HG03045 (cell line): Measurements from ENCODE around the gene KIF16B.

Experiments
- ATAC-seq: cut with Tn5 transposase; IDR thresholded peaks from one replicate; pipeline ENCODE4 v1.9.1; 2021; ENCODE audit warnings: mild to moderate bottlenecking, moderate library complexity; ENCODE audit not compliant: unreplicated experiment

KIF16B gene

DNA sequence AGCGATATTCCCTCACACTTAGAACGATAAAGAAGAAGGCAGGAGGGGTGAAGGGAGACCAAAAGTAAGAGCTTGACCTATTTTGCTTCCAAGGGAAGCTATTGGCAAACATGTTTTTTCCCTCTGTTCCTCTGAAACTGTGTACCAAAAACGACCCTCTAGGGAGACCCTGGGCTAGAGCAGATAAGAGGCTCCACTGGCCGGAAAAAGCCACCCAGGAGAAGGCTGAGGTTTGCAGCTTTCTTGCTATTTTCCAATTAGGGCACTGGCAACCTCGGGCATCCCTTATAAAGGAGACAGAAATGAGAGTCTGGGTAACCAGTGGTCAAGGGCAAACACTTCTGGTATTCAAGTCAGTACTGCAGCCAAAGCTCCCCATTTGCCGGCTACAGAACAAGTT, 168.0 kb downstream of the KIF16B start:
- ATAC-seq, result no peak

DNA sequence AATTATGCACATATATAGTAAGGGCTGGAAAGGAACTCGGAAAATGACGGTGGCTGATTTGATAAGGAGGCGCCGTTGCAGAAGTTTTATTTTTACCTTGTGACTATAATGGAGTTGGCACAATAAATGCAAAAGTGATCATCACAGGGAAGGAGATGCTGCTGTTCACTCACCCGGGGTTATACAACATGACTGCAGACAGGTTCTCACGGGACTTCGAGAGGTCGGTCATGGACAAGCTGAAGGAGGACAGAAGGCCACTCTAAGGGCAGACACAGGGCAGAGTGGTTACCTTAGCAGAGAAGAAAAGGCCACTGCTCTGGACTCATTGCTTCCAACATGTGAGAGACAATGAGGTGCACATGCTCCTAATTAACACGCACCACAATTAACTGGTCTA, 168.6 kb downstream of the KIF16B start:
- ATAC-seq, result no peak

DNA sequence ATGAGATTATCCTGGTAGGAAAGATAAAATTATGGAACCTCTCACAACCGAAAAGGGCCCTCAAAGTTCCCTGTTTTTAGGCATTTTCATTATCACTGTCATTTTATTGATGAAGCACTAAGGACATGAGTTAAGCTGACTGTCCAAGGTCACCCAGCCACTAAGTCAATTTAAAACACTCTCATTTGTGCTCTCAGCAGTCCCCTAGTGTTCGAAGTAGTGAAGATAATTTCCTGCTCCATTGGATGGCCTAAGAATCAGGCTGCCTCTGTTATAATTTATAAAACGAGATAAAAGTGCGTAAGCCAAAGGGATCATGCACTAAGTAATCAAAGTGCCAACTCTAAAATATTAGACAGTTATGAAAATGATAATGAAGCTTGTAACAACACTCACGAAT, 169.1 kb downstream of the KIF16B start:
- no peak for ATAC-seq

DNA sequence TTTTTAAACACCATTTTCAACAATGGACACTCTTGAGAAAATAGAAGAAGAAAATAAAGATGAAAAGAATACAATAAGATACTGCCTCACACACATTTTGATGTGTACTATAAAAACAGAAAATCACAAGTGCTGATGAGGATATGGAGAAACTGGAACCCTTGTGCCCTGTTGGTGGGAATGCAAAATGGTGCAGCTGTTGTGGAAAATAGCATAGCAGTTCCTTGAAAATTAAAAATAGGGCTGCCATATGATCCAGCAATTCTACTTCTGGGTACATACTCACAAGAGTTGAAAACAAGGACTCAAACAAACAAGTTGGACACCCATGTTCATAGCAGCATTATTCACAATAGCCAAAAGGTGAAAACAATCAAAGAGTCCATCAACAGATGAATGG, 173.0 kb downstream of the KIF16B start:
- no peak for ATAC-seq

DNA sequence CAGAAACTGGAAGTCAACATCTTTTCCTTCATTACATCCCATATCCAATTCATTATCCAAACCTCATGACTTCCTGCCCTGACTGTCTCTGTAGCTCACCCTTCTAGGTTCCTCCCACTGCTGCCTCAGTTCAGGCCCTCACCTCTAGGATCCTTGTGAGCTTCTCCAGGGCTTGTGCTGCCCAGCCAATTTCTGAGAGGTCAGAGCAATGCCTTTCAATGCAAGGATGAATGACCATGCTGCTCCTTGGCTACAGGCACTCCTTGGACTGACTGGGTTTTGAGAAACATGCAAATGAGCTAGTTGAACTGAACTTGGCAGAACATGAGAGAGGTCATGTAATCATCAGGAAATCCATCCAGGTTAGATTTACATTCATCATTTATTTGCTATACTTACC, 173.4 kb downstream of the KIF16B start:
- ATAC-seq, result no peak

DNA sequence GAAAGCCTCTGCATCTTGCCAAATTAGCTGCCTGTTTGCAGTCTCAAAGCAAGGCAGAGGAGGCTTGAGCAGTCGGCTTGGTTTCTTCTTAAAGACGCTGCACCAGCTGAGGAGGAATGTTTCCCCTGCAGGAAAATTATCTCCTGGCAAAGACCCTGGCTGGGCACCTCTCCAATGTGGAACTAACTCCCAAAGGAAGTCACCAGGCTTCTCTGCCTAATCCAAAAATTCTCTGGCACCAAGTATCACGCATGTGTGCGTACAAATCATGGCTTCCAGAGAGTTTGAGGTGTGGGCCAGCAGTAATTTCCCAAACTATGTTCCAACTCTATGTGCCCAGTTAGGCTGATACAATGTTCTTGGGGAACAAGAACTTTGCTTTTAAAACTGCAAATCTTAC, 176.2 kb downstream of the KIF16B start:
- no peak for ATAC-seq

DNA sequence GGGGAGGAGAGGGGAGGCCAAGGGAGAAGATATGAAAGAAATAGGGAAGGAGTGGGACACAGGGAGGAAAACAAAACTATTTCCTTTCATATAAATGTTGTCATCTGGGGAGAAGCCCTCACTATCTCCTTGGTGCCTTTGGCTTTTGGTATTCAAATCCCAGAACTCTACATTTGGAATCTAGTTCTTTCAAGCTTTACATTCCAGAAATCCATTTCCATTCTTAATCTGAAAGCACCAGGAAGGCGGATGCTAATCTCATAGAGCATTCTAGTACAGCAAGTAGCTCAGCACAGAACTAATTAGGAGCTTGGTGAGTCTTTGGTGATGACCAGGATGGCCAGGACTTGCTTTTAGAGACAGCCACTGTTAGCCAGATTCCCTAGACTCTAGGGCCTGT, 177.9 kb downstream of the KIF16B start:
- ATAC-seq, result no peak

DNA sequence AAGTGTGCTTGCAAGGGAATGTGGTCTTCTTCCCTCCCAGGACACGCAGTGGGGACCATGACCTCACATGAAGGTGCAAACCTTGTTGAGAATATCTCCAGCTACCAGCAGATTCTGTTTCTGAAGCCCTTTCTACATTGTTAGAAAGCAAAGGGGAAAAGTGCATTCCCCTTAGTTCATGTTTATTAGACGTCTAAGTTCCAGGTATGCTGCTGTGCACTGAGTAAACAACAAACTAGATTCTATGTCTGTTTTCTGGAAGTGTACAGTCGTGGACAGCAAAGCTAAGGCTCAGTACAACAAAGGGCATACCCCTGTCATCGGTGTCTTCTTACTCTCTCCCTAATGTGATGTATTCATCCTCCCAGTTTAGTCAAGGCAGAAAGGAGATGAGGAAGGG, 178.5 kb downstream of the KIF16B start:
- ATAC-seq, result no peak

DNA sequence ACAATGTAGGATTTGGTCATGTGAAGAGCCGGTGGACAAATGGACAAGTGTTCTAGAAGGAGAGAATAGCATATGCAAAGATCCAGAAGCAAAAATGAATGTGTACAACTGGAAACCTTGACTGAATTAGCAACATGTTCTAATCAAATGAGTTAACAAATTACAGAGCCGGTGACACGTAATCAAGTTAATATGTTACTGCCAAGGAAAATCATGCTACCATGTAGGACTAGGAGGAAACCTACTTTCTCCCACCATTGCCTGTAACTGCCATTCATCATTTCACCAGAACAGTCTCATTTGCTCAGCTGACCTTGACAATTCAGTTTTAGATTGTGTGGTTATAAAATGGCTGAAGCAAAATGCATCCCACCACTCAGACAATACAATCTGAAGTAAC, 179.4 kb downstream of the KIF16B start:
- ATAC-seq, result no peak

DNA sequence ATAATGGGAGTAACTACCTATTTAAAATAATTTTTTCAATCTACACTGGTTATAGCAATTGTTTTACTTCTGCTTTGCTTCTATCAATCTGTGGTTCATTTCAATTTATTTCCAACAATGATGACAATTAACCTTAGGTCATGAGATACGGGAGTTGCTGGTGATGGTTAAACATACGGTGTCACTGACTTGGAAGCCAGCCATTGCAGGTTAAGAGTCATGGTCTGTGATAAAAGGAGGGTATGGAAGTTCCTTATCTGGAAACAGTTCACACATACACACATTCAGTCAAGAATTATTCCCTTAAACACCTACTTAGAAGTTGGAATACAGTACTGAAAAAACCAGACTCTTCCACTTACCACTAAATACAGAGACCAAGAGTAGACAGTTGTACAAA, 180.0 kb downstream of the KIF16B start:
- no peak for ATAC-seq

DNA sequence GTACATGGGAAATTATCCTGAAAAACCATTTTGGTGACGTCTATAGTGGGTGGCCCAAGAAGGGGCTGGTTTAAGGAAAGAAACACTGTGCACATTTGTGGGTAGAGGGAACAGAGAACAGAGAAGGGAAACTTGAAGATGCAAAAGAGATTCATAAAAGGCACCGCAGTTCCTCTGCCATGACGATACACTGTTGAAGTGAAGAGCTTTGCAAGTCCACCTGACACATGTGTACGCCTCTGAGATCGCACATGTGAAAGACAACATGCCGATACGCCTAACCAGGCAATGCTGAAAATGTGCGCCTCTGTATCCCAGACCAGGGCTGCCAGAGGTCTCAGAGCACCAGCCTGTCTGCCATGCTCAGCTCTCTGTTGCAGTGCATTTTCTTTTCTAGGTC, 180.9 kb downstream of the KIF16B start:
- ATAC-seq, result peak; percentile 96

DNA sequence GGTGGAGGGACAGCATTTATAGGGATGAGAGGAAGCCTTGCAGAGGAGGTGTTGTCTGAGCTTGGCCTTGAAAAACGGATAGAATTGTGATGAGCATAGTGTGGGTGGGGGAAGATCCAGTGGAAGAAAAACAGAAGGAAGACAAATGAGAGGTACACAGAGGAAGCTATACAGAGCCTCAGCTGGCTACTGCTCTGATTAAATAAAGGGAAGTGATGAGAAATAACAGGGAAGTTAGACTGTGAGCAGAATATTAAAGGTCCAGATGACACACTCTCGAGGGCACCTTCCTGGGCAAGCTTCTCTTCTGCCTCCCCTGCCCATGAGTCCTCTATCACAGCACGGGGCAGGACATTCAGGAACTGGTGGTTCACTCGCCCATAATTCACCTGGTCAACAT, 182.3 kb downstream of the KIF16B start:
- no peak for ATAC-seq

DNA sequence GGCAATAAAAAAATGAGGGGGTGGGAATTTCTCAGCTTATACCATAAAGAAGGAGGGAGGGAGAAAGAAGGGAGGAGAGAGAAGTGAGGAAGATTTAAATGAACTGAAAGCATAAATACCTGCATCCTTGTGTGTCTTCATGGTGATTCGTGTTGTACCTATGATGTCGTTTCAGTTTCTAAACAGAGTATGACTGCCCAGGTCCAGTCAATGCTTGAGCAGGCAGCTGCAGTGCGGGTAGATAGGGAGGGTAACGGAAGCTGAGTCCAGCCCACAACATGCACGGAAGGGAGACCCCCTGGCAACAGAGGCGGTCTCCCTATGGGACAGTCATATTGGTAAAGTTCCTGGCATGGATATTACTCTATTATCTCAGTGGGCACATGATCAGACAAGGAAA, 184.5 kb downstream of the KIF16B start:
- no peak for ATAC-seq

DNA sequence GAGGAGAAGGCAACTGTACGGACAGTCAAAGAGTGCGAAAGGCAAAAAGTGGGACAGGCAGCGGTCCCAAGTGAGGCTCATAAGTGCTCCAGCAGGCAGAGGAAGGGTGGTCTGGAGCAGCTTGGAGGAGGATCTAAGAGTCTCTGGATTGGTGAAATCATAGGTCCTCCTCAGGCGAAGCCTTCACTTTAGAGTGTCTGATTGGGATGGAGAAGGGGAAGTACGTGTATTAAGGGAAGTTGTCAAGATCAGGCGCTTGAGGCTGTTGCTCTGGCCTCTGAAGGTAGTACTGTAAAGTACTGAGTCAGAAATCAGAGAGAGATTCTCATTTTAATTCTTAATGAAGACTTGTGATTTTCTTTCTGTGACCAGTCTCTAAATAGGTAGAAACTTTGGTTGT, 185.6 kb downstream of the KIF16B start:
- no peak for ATAC-seq

DNA sequence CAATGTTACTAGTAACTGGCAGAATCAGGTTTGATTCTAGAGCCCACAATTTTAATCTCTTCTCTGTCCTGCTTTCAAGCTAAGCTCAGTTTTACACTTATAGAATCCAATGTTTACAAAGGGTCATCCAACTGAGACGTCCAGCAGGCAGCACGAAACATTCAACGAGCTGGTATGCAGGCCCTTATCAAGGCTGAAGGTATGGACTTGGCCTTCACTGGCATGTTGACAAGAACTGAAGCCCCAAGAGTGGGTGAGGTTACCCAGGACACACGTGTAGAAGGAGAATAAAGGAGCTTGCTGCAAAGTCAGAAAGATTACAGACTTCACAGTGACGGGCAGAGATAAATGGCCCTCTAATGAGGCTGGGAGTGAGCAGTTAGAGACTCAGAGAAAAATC, 187.4 kb downstream of the KIF16B start:
- ATAC-seq, result no peak

DNA sequence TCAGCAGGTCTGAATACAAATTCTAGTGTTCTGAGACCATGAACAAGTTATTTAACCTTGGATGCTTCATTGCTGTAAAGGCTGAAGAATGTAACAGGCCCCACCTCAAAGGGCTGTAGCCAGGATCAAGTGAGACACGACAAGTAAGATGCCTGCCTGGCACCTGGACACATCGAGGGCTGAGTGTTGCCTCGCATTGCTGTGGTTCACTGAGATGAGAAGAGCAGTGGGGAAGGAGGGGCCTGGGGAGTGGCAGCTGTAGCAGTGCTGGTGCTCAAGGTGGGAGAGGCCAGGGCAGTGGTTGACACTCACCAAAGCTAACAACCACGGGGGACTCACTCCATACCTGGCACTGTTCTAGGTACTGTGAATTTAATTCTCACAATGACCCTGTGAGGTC, 187.8 kb downstream of the KIF16B start:
- no peak for ATAC-seq

DNA sequence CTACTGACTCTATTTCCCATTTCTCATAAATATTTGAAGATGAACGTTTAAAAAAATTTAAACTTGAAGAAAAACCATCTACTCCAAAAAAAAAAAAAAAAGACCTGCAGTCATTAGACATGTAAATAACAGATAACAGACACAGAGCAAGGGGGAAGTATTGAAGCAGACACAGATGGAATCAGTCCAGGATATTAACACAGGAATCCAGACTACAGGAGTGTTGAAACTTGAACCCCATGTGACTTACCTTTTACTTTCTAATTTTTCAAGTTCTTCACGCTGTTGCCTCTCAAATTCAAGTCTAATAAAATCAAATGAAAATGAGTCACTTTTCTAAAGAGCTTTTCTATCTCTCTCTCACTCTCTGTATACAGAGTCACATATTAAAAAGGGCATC, 191.8 kb downstream of the KIF16B start:
- ATAC-seq, result no peak

DNA sequence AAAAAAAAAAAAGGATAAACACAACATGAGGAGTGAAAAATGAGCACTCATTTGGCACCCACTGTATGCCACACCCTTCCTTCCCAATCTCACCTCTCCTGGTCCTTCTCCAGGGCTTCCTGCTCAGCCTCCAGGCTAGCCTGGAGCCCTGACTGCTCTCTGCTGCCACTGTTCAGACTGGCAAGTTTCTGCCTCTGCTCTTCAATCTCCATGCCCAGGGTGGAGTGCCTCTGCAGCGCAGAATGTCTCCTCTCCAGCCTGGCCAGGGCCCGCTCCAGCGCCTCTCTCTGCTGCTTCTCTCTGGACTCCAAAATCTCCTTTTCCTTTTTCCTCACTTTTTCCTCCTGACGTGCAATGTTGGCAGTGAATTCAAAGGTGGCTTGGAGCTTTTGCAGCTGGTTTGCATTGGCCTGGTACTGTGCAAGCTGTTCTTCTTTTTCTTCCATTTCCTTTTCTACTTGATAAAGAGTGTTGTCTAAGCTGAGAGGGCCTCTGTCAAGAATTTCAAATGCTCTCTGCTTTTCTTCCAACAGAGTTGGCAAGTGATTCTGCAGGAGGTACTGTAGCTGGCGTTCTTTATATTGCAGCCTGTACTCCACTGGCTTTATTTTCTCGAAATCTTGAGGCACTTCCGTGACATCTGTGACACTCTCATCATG, 194.4 kb downstream of the KIF16B start:
- no peak for ATAC-seq

DNA sequence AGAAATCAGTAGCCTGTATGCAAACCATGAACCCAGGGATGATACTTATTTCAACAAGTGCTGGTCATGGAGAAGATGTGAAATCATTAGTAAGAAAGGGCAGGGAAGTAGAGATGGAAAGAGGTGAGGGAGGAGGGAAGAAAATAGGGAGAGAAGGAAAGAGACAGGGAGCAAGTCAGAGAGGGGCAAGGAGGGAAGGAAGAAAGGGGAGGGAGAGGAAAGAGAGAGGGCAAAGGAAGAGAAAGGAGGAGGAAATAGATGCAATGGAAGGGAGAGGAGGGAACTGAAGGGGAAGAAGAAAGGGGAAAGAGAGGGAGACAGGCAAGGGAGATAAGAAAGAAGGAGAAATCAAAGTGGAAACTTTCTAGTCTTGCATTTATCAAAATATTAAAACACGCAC, 195.1 kb downstream of the KIF16B start:
- ATAC-seq, result no peak

DNA sequence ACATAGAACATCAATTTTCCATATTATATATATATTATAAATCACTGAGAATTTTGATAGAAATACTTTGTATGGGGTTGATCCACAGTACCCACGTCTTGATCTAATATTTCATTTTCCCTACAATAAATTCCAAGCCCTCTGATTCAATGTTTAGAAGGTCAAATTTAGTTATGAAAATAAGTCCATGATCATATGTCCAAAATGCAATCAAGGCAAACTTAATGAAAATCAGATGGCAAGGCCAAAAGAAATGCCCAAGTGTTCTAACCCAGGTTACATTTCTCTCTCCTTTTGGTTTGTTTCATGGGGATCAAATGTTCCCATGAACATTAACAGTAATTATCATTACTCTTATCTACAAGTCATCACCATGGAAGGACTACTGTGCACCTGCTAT, 203.8 kb downstream of the KIF16B start:
- no peak for ATAC-seq

DNA sequence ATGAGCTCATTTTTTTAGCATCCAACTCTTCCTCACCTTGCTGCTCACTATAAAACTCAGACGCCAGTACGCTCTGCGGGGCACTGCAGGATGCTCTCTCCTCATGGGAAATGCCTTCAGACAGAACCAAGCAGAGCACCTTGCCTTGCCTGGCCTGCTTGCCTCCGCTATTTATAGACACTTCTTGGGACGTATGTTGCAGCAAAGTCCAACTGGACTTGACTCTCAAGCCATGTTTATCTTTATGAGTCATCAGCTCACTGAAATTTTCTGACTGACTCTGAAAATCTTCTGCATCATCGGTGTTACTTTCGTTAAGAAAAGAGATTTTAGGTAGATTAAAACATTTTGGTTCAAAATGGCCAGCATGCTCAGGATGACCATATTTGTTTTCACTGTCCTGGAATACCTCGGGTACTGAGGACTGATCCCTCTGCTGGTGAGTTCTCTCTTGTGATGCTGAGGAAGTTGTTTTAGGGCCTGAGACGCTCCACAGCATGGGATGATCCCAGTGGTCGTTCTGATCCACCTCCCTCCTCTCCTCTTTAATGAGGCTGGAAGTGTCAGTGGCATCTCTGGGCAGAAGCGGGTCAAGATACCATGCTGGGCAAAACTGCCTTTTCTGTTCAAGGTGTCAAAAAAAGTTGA, 204.5 kb downstream of the KIF16B start:
- ATAC-seq, result no peak

DNA sequence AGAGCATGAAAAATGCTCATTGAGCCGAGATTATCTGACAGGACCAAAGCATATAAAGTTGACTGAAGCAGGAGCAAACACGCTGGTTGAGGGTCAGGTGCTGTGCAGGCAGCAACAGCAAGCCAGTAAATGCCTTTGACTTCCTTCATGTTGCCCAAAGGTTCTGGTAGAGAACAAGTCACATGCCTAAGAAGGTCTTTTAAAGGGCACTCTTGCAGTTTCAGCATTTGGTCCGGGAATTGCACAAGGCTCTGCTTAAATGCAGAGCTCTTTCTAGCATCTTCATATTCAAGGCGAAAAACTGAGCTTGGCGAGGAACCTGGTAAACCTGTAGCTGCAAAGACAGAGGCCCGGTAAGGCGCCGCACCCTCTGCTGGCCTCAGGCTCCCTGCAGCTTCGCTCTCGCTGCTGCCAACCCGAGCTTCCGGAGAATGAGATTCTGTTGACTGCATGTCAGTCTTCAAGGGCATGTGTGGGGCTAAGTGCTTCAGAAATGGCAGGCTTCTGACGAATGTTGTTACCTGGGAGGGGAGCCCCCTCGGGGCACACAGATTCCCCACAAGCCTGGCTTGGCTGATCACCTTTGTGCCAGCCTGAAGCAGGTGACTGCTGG, 205.2 kb downstream of the KIF16B start:
- ATAC-seq, result no peak

DNA sequence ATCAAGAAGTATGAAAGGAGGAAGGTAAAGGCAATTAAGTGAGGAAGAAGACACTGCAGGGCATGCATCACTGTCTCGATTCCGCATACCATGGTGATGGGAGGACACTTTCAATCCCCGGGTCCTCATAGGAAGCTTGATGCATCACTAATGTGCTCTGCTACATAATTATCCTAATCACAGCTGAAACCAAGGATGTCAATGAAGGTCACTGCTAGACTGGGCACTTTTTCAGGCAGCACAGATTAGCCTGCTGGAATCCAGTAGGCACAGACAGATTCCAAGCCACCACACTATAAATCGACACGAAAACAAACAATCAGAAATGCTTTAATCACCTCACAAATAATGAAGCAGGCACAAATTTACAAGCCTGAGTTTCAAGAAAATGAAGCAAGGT, 206.7 kb downstream of the KIF16B start:
- ATAC-seq, result no peak
